Measurements from ENCODE around the gene AXIN2.

GRCh38 chr17:65593855-65594845 lies 32.7 kb upstream of the AXIN2 start:
- TF ChIP-seq POLR2A (IDR thresholded peaks at IDR 0.05): no peak
- TF ChIP-seq CTCF (IDR thresholded peaks at IDR 0.05): no peak
- TF ChIP-seq POLR2AphosphoS5 (IDR thresholded peaks at IDR 0.05; ENCODE audit: insufficient read depth in 1 of 2, low read depth in 1 of 2): no peak

Measured in vagina (tissue), 2 donors.